Pancreas (tissue), 10 donors: Measurements from ENCODE around the gene FOCAD. TPM values are rescaled to one million over a fixed set of nuclear protein-coding genes. Genes with fewer than 3 reads are reported as not detected.
A peak's percentile ranks its signal among the peaks of the same experiment; 100 is the strongest.

ENCODE experiments used
- ATAC-seq, 4 donors: fragments of 200-7000 bp; cut with Tn5 transposase; one replicate each; pipeline versions ENCODE4 v1.8.0 to v1.9.1; 2020; ENCODE audit warnings: mild to moderate bottlenecking in 4 of 4, moderate library complexity in 4 of 4
- DNase-seq, 6 donors: peaks; one replicate each; pipeline ENCODE4 v3.0.0-alpha.2; 2020
- FAIRE-seq: peaks from 2 replicates; lab custom pipeline; 2012; peaks lifted over from hg19 to GRCh38; lab: Jason Lieb, UNC
- H3K27ac ChIP-seq, 4 donors: fragments of 200-600 bp; sonication (generic); 1 replicate in 3 of 4; 2 replicates in 1 of 4; pipeline versions ENCODE4 v1.5.0 to v1.8.0; 2020
- H3K27me3 ChIP-seq, 4 donors: fragments of 200-600 bp; one replicate each; pipeline ENCODE4 v1.8.0; 2021
- H3K36me3 ChIP-seq, 3 donors: fragments of 200-600 bp; sonication (generic) in 1 of 3; one replicate each; pipeline versions ENCODE4 v1.5.0 to v1.8.0; 2020 to 2021
- H3K4me1 ChIP-seq, 3 donors: fragments of 200-600 bp; one replicate each; pipeline ENCODE4 v1.8.0; 2021
- H3K4me3 ChIP-seq, 4 donors: fragments of 200-600 bp; sonication (generic) in 2 of 4; one replicate each; pipeline versions ENCODE4 v1.5.0 to v1.8.0; 2020 to 2021
- H3K9me3 ChIP-seq, 4 donors: fragments of 200-600 bp; one replicate each; pipeline ENCODE4 v1.8.0; 2021
- CTCF ChIP-seq, 4 donors: fragments of 200-600 bp; sonication (generic) in 3 of 4; IDR thresholded peaks; one replicate each; pipeline versions ENCODE4 v1.5.0 to v1.8.0; 2021; ENCODE audit warnings: antibody characterized with exemption in 4 of 4
- WGBS, 2 donors: extraction: QIAGEN DNeasy Blood & Tissue Kit; methylation state at CpG; one replicate each; pipeline ENCODE4 v1.1.7; 2013; 5-methylcytosine and 5-hydroxymethylcytosine counted together
- intact Hi-C, 3 donors: fragments of 100-400 bp; cut with DNase I; formaldehyde crosslinking; loops; one replicate each; pipeline versions ENCODE4 v1.11.1 to v1.14.2; 2022
- polyA plus RNA-seq, 2 donors: library from polyadenylated mRNA; stranded (reverse); fragments of 200-250 nt; gene quantifications; one replicate each; pipeline ENCODE4 v1.2.3, GENCODE V29; 2013
- total RNA-seq, 6 donors: library from RNA; stranded (reverse); fragmentation: NEBNext Ultra II Directional in 4 of 6; extraction: Animal tissue kit (Norgen Biotek cat#: 25700) in 4 of 6; gene quantifications; one replicate each; pipeline versions ENCODE4 v1.2.1 to v1.2.4, GENCODE V29; 2021 to 2023
- donor health status: healthy with polysubstance abuse.
- donor health status: DM: no; HTN: no; CAD: no; lungs with moderate emphysema.
- donor health status: DM: no; HTN: no; CAD: no.
- donor health status: control.
- donor health status: control.
- donor health status: Bipolar disorder and iron deficiency.
- donor health status: DM: yes; HTN: yes; CAD: no.
- donor health status: DM: no; HTN: no; CAD: no.
- donor health status: DM: no; HTN: no; CAD: no.
- donor health status: DM: yes; HTN: yes; CAD: no.

The FOCAD gene
- total and polyA plus RNA-seq, 8 donors = 5.4 to 27.7 (median 16.8) TPM

DNA sequence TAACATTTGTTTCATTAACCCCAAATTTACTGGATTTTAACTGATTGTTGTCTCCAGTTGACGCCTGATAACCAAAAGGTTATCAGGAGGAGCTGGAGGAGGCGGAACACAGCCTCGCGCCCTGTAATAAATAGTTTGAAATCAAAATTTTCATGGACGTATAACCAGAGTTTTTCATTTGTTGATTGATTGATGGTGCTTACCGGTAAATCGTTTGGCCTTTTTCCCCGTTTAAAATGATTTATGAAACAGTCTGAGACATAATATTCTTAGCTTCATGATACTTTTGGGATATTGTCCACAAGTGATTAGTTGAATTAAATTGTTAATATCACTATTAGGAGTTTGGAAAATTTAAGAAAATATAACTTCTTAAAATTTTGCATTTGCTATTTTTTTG, 1.7 kb downstream of the FOCAD start:
- Histone ChIP-seq H3K9me3 (no peaks in the 10 kb centered on the region), H3K36me3 (no peaks in the 10 kb centered on the region), H3K27me3 (no peaks in the 10 kb centered on the region), H3K4me1 (peaks cover 9 to 19% (median 15%) of the 10 kb centered on the region in 3 donors), H3K4me3 (peak overlapping the region in 1 of 4 donors; percentile 81), H3K27ac (peak overlapping the region in 2 of 4 donors; percentile 86 to 97)
- ATAC-seq (no peak), FAIRE-seq (no peak), DNase-seq (no peak)
- 17 to 29% methylated on average over 8 of the region's 8 CpGs for WGBS, 2 donors
- intact Hi-C loops = loop anchor here in 1 of 3 donors (10.0 kb wide), 1 partner anchor 49 kb away; no protein-coding TSS in a partner anchor
- no peak for TF ChIP-seq CTCF (IDR thresholded peaks at IDR 0.05)

GRCh38 chr9:20689833-20690232, 5.8 kb downstream of the FOCAD start:
- Histone ChIP-seq H3K36me3 (no peaks in the 10 kb centered on the region), H3K27ac (no peak overlapping the region), H3K27me3 (no peaks in the 10 kb centered on the region), H3K4me1 (peaks cover 9 to 13% (median 12%) of the 10 kb centered on the region in 3 donors), H3K4me3 (no peak overlapping the region), H3K9me3 (no peaks in the 10 kb centered on the region)
- TF ChIP-seq CTCF (IDR thresholded peaks at IDR 0.05) = no peak
- WGBS, 2 donors = 93 to 94% methylated on average over 2 of the region's 2 CpGs
- intact Hi-C loops = loop anchor here in 1 of 3 donors (10.0 kb wide), 1 partner anchor 45 kb away; no protein-coding TSS in a partner anchor
- DNase-seq (no peak), ATAC-seq (no peak), FAIRE-seq (no peak)

GRCh38 chr9:20692554-20692953, 8.5 kb downstream of the FOCAD start:
- no peak for TF ChIP-seq CTCF (IDR thresholded peaks at IDR 0.05)
- no peak for FAIRE-seq

DNA sequence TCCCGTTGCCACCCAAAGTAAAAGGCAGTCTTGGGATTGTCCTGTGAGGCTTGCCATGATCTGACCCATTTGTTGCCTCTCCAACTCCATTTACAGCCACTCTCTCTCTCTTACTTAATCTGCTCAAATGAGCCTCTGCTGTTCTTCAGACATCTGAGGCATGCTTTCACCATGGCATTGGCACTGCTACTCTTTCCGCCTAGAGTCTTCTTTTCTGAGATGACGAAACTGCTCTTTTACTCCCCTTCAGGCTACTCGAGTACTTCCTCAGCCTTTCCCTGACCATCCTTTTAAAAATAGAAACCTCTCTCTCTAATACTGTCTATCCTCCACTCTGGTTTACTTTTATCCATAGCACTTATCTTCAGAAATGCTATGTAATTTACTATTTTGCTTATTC, 9.0 kb downstream of the FOCAD start:
- Histone ChIP-seq H3K27me3 (no peaks in the 10 kb centered on the region), H3K36me3 (no peaks in the 10 kb centered on the region), H3K27ac (no peak overlapping the region), H3K9me3 (no peaks in the 10 kb centered on the region), H3K4me3 (no peak overlapping the region), H3K4me1 (peaks cover 6 to 13% (median 11%) of the 10 kb centered on the region in 3 donors)
- FAIRE-seq = no peak
- intact Hi-C loops = no loop called here
- WGBS, 2 donors = 91 to 93% methylated on average over 4 of the region's 4 CpGs
- TF ChIP-seq CTCF (IDR thresholded peaks at IDR 0.05) = no peak
- no peak for ATAC-seq
- DNase-seq = no peak

More at GRCh38 chr9:20692554-20692953, 8.5 kb downstream of the FOCAD start:
- Histone ChIP-seq H3K27ac (no peak overlapping the region), H3K4me3 (no peak overlapping the region), H3K36me3 (no peaks in the 10 kb centered on the region), H3K4me1 (peaks cover 3 to 10% (median 7%) of the 10 kb centered on the region in 3 donors), H3K27me3 (no peaks in the 10 kb centered on the region), H3K9me3 (no peaks in the 10 kb centered on the region)
- ATAC-seq (no peak), DNase-seq (no peak)
- 64 to 67% methylated on average over 5 of the region's 5 CpGs for WGBS, 2 donors
- intact Hi-C loops = no loop called here

DNA sequence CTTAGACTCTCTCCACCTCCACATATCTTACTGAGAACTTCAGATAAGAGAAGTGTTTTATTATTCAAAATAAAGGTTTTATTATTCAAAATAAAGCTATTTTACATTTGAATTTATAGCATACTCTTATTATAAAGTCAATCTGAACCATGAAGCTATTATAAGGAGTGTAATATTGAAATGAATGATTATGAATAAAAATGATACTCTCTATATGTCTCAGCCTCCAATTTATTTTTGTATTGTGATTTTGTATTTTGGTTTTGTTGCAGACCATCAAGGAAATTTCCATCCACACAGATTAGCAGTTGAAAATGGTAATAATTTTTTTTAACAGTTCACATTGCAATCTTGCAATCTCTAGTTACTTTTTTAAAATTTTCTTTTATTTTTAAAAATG, 10.2 kb downstream of the FOCAD start:
- Histone ChIP-seq H3K4me1 (peaks cover 6 to 13% (median 11%) of the 10 kb centered on the region in 3 donors), H3K27me3 (no peaks in the 10 kb centered on the region), H3K27ac (no peak overlapping the region), H3K4me3 (no peak overlapping the region), H3K36me3 (no peaks in the 10 kb centered on the region), H3K9me3 (no peaks in the 10 kb centered on the region)
- TF ChIP-seq CTCF (IDR thresholded peaks at IDR 0.05) = no peak
- FAIRE-seq (peak; percentile 53), DNase-seq (no peak), ATAC-seq (no peak)
- intact Hi-C loops = no loop called here
